K562 (cell line): ENCODE measurements around the gene RBM19. TPM values are rescaled to one million over a fixed set of nuclear protein-coding genes. Genes with fewer than 3 reads are reported as not detected.

Experiments used
- ARID1B ChIP-seq: fragments of 450-650 bp; IDR thresholded peaks from 2 replicates; pipeline ENCODE4 v1.6.1; 2016; ENCODE audit warnings: antibody characterized with exemption, mild to moderate bottlenecking, inconsistent platforms
- ATF7 ChIP-seq: fragments of 450-650 bp; IDR thresholded peaks from 2 replicates; pipeline ENCODE4 v1.7.1; 2014; ENCODE audit warnings: mild to moderate bottlenecking, moderate library complexity
- BRD4 ChIP-seq: fragments of 200-600 bp; sonication (generic); IDR thresholded peaks from 2 replicates; pipeline ENCODE4 v1.6.1; 2017; ENCODE audit warnings: inconsistent platforms
- CHD4 ChIP-seq: fragments of 200-600 bp; sonication (generic); IDR thresholded peaks from 3 replicates; pipeline ENCODE4 v1.6.1; 2012; ENCODE audit warnings: low read depth, mild to moderate bottlenecking, mixed read lengths, low read length, inconsistent platforms; ENCODE audit not compliant: insufficient read depth, insufficient replicate concordance, poor library complexity, severe bottlenecking
- CREBBP ChIP-seq: IDR thresholded peaks from one replicate; pipeline ENCODE4 v1.6.1; 2012; ENCODE audit warnings: low read depth, mild to moderate bottlenecking, control low read depth, inconsistent platforms, low read length
- DEAF1 ChIP-seq: fragments of 450-650 bp; formaldehyde crosslinking; IDR thresholded peaks from 2 replicates; pipeline ENCODE4 v1.4.0; 2020; ENCODE audit warnings: mild to moderate bottlenecking, moderate library complexity
- E2F6 ChIP-seq, 2 experiments: IDR thresholded peaks; 2 replicates each; pipeline ENCODE4 v1.6.1; 2011; ENCODE audit warnings: borderline replicate concordance in 1 of 2, control low read depth in 1 of 2, low read depth in 1 of 2, low read length in 1 of 2, mild to moderate bottlenecking in 1 of 2, mixed read lengths in 1 of 2, moderate library complexity in 1 of 2; ENCODE audit not compliant: insufficient read depth in 1 of 2, insufficient read length in 1 of 2, poor library complexity in 1 of 2, severe bottlenecking in 1 of 2; ENCODE audit errors: extremely low read depth in 1 of 2
- FOXJ2 ChIP-seq: fragments of 200-800 bp; sonication (Bioruptor generic); IDR thresholded peaks from 2 replicates; pipeline ENCODE4 v1.6.1; 2016; ENCODE audit warnings: missing genetic modification characterization, missing compliant biosample characterization
- HMG20B ChIP-seq: fragments of 250-450 bp; sonication (Bioruptor Pico); IDR thresholded peaks from 2 replicates; pipeline ENCODE4 v1.5.0; 2021; ENCODE audit warnings: mild to moderate bottlenecking
- MBD2 ChIP-seq: sonication (generic); IDR thresholded peaks from 2 replicates; pipeline ENCODE4 v1.6.1; 2016; ENCODE audit warnings: low read depth, borderline replicate concordance
- MYBL2 ChIP-seq, 2 experiments: fragments of 450-650 bp in 1 of 2; sonication (generic) in 1 of 2; formaldehyde crosslinking in 1 of 2; IDR thresholded peaks; 2 replicates each; pipeline versions ENCODE4 v1.6.1 to v1.8.1; 2017 to 2022; ENCODE audit warnings: borderline replicate concordance in 1 of 2, inconsistent platforms in 1 of 2, low read depth in 1 of 2, mild to moderate bottlenecking in 1 of 2, missing genetic modification reagents in 1 of 2, moderate library complexity in 1 of 2
- NCOA1 ChIP-seq: fragments of 450-650 bp; IDR thresholded peaks from 2 replicates; pipeline ENCODE4 v1.6.1; 2016; ENCODE audit warnings: low read depth
- NFATC3 ChIP-seq: fragments of 450-650 bp; IDR thresholded peaks from 2 replicates; pipeline ENCODE4 v1.6.1; 2017; ENCODE audit warnings: mild to moderate bottlenecking
- NFXL1 ChIP-seq: fragments of 450-650 bp; formaldehyde crosslinking; IDR thresholded peaks from 2 replicates; pipeline ENCODE4 v1.4.0; 2021; ENCODE audit warnings: mild to moderate bottlenecking
- PML ChIP-seq: IDR thresholded peaks from 2 replicates; pipeline ENCODE4 v1.6.1; 2012; ENCODE audit warnings: low read length, inconsistent platforms
- SMAD2 ChIP-seq: fragments of 150-350 bp; IDR thresholded peaks from 2 replicates; pipeline ENCODE4 v1.6.1; 2014; ENCODE audit warnings: low read depth, mild to moderate bottlenecking, low read length
- TAF15 ChIP-seq: fragments of 200-400 bp; formaldehyde crosslinking; IDR thresholded peaks from 2 replicates; pipeline ENCODE4 v1.6.1; 2017; ENCODE audit warnings: mild to moderate bottlenecking, low read depth, low read length, moderate library complexity
- TAF7 ChIP-seq: fragments of 450-650 bp; IDR thresholded peaks from 2 replicates; pipeline ENCODE4 v1.6.1; 2016; ENCODE audit warnings: missing genetic modification characterization, missing compliant biosample characterization
- ZBED1 ChIP-seq: IDR thresholded peaks from 2 replicates; pipeline ENCODE4 v1.6.1; 2014
- ZBTB49 ChIP-seq: sonication (generic); formaldehyde crosslinking; IDR thresholded peaks from 2 replicates; pipeline ENCODE4 v1.8.0; 2022; ENCODE audit warnings: missing genetic modification reagents, mild to moderate bottlenecking, borderline replicate concordance
- ZBTB8A ChIP-seq: fragments of 450-650 bp; IDR thresholded peaks from 2 replicates; pipeline ENCODE4 v1.6.1; 2018; ENCODE audit warnings: mild to moderate bottlenecking, moderate library complexity; ENCODE audit not compliant: partially characterized antibody
- ZKSCAN8 ChIP-seq: fragments of 200-800 bp; sonication (Bioruptor generic); IDR thresholded peaks from 2 replicates; pipeline ENCODE4 v1.6.1; 2016; ENCODE audit warnings: missing genetic modification characterization, missing compliant biosample characterization
- ZNF311 ChIP-seq: fragments of 250-450 bp; sonication (Bioruptor Pico); IDR thresholded peaks from 2 replicates; pipeline ENCODE4 v1.4.0; 2020; ENCODE audit warnings: mild to moderate bottlenecking, moderate library complexity
- ZZZ3 ChIP-seq: fragments of 450-650 bp; IDR thresholded peaks from 2 replicates; pipeline ENCODE4 v1.6.1; 2016; ENCODE audit warnings: antibody characterized with exemption, mild to moderate bottlenecking, moderate library complexity
- polyA plus RNA-seq, 8 experiments: library from polyadenylated mRNA; depleted of rRNA in 4 of 8; stranded (reverse) in 5 of 8; unstranded in 3 of 8; fragments of >200 nt; fragmentation: Nextera tagmentation in 2 of 8; fragmentation: Illumina TruSeq in 1 of 8; extraction: Ambion mirVana in 2 of 8; extraction: Trizol in 1 of 8; gene quantifications; 2 replicates each; pipeline versions ENCODE4 v1.2.1 to v1.2.3, GENCODE V29; 2011 to 2014; ENCODE audit warnings: inconsistent platforms in 1 of 8, missing spikeins in 1 of 8
- total RNA-seq, 7 experiments: library from RNA; depleted of rRNA in 6 of 7; stranded (reverse); fragments of >200 nt in 6 of 7; fragmentation: Illumina TruSeq in 2 of 7; extraction: Trizol in 2 of 7; gene quantifications; 2 replicates each; pipeline versions ENCODE4 v1.2.1 to v1.2.3, GENCODE V29; 2011 to 2021; ENCODE audit warnings: low replicate concordance in 1 of 7

RBM19 gene
- total and polyA plus RNA-seq, 9 of the 15 experiments (the other 6 are each of a cell fraction or from before 2014, with no cell fraction given) = 16.0 to 58.4 (median 37.9) TPM

- TF ChIP-seq BRD4 (no peak), DEAF1 (CRISPR knock-in tag) (no peak), MYBL2 (IDR thresholded peaks at IDR 0.05; ENCODE audit: low read depth) (no peak), MYBL2 (CRISPR knock-in tag; IDR thresholded peaks at IDR 0.05; ENCODE audit: borderline replicate concordance) (no peak), E2F6 (IDR thresholded peaks at IDR 0.05; ENCODE audit: borderline replicate concordance in 1 of 2, extremely low read depth in 1 of 2, insufficient read depth in 1 of 2, insufficient read length in 1 of 2, low read depth in 1 of 2, low read length in 1 of 2, poor library complexity in 1 of 2, severe bottlenecking in 1 of 2) (no peak), CHD4 (no peak), NFXL1 (CRISPR knock-in tag) (no peak), ZNF311 (CRISPR knock-in tag) (peak; percentile 89), NFATC3 (no peak), MBD2 (peak; percentile 60; the same call in 1 of the 2 replicates), ZBED1 (peak; percentile 65; the same call in 1 of the 2 replicates), NCOA1 (peak; percentile 80; the same call in 1 of the 2 replicates), ZBTB8A (no peak), TAF7 (no peak), ATF7 (peak; percentile 53; the same call in 1 of the 2 replicates), FOXJ2 (tag) (peak; percentile 43; the same call in 1 of the 2 replicates), ZZZ3 (no peak), ARID1B (peak; percentile 99), TAF15 (no peak), SMAD2 (no peak), PML (peak; percentile 95), CREBBP (no peak), HMG20B (CRISPR knock-in tag) (no peak), ZBTB49 (no peak), ZKSCAN8 (peak; percentile 71; the same call in 1 of the 2 replicates)
Measured at GRCh38 chr12:113932381-113933196, 33.5 kb downstream of the RBM19 start (continued).
